GM21786 (cell line): ENCODE results near the gene ATXN1L.
"Not testable (repeated sequence)": the region's sequence is repeated elsewhere in the genome, so short reads cannot be mapped to it uniquely, and the experiment has no call there.

ENCODE experiments used
- ATAC-seq: cut with Tn5 transposase; IDR thresholded peaks from one replicate; pipeline ENCODE4 v1.9.1; 2021; ENCODE audit not compliant: unreplicated experiment

The ATXN1L gene

GRCh38 chr16:71851746-71852145, 6.0 kb downstream of the ATXN1L start:
- no peak for ATAC-seq

GRCh38 chr16:71852158-71852557, 6.4 kb downstream of the ATXN1L start:
- ATAC-seq = no peak

GRCh38 chr16:71852561-71852960, 6.8 kb downstream of the ATXN1L start:
- no peak for ATAC-seq

GRCh38 chr16:71853413-71853812, 7.6 kb downstream of the ATXN1L start:
- peak; percentile 80 for ATAC-seq

- no peak for ATAC-seq
These were observed 8.7 kb downstream of the ATXN1L start for GRCh38 chr16:71854369-71854948.

- no peak for ATAC-seq
These were observed 10.3 kb downstream of the ATXN1L start for GRCh38 chr16:71855937-71856662.

- ATAC-seq = no peak
These were observed 14.2 kb downstream of the ATXN1L start for GRCh38 chr16:71859762-71860521.

GRCh38 chr16:71863995-71864394, 18.2 kb downstream of the ATXN1L start:
- ATAC-seq = no peak

GRCh38 chr16:71865173-71865863, 19.5 kb downstream of the ATXN1L start:
- ATAC-seq = no peak

- not testable (repeated sequence) for ATAC-seq
These were observed 21.4 kb downstream of the ATXN1L start for GRCh38 chr16:71867175-71867574.

- no peak for ATAC-seq
These were observed 22.2 kb downstream of the ATXN1L start for GRCh38 chr16:71867939-71868338.

GRCh38 chr16:71869089-71869488, 23.3 kb downstream of the ATXN1L start:
- ATAC-seq = no peak

GRCh38 chr16:71870818-71871217, 25.0 kb downstream of the ATXN1L start:
- no peak for ATAC-seq

GRCh38 chr16:71873199-71873598, 27.4 kb downstream of the ATXN1L start:
- ATAC-seq = no peak

- no peak for ATAC-seq
These were observed 33.1 kb downstream of the ATXN1L start for GRCh38 chr16:71878911-71879310.

GRCh38 chr16:71880176-71880575, 34.4 kb downstream of the ATXN1L start:
- no peak for ATAC-seq

GRCh38 chr16:71882505-71883167, 36.9 kb downstream of the ATXN1L start:
- ATAC-seq = peak; percentile 43

GRCh38 chr16:71883168-71883848, 37.5 kb downstream of the ATXN1L start:
- ATAC-seq = peak; percentile 35

- ATAC-seq = peak; percentile 36
These were observed 38.3 kb downstream of the ATXN1L start, which contains the start of gene ZNF821 for GRCh38 chr16:71883849-71884638. Gene ZNF821 (minus strand): TSS chr16:71884182. CDS start chr16:71879946, 4,236 bp downstream.
